Endothelial cell of umbilical vein (primary cell): ENCODE measurements around the gene CEP295NL. TPM values are rescaled to one million over a fixed set of nuclear protein-coding genes. Genes with fewer than 3 reads are reported as not detected.

Experiments used
- BruUV-seq: library from RNA; stranded (reverse); fragments of 400-500 nt; replicated peaks from 2 replicates; lab custom pipeline; 2021; lab: Mats Ljungman, UMichigan
- CTCF ChIA-PET: fragments of 300-600, 350-600 bp; sonication (Branson Sonifier 250); formaldehyde crosslinking; loops from one replicate; lab custom pipeline; 2021; ENCODE audit warnings: antibody characterized with exemption, inconsistent platforms; lab: Charles Lee
- POLR2A ChIA-PET: fragments of 300-600, 350-600 bp; sonication (Branson Sonifier 250); formaldehyde crosslinking; loops from one replicate; lab custom pipeline; 2021; ENCODE audit warnings: antibody characterized with exemption, inconsistent platforms; lab: Charles Lee
- DNase-seq: peaks from one replicate; pipeline ENCODE4 v3.0.0-alpha.2; 2011; ENCODE audit warnings: low read depth, low spot score
- FAIRE-seq: peaks from 2 replicates; lab custom pipeline; 2011; peaks lifted over from hg19 to GRCh38; lab: Jason Lieb, UNC
- H2AFZ ChIP-seq: 2 replicates; pipeline ENCODE4 v1.6.0; 2012; ENCODE audit warnings: low read depth, low read length, control low read depth, inconsistent platforms
- H3K27ac ChIP-seq: 2 replicates; pipeline ENCODE4 v1.5.1; 2011; ENCODE audit warnings: low read depth, mild to moderate bottlenecking, control low read depth, low read length, moderate library complexity; ENCODE audit not compliant: insufficient read depth
- H3K27me3 ChIP-seq, 2 experiments: 2 replicates each; pipeline versions ENCODE4 v1.6.0 to v1.6.1; 2011; ENCODE audit warnings: low read length in 2 of 2, mixed read lengths in 1 of 2; ENCODE audit not compliant: control insufficient read depth in 2 of 2, insufficient read depth in 2 of 2
- H3K36me3 ChIP-seq, 2 experiments: 2 replicates in 1 of 2; 3 replicates in 1 of 2; pipeline ENCODE4 v1.5.1; 2011; ENCODE audit warnings: low read length in 2 of 2, mild to moderate bottlenecking in 1 of 2, moderate library complexity in 1 of 2; ENCODE audit not compliant: control insufficient read depth in 2 of 2, insufficient read depth in 2 of 2; ENCODE audit errors: extremely low read depth in 1 of 2
- H3K4me1 ChIP-seq: 3 replicates; pipeline ENCODE4 v1.5.1; 2011; ENCODE audit warnings: mild to moderate bottlenecking, low read length; ENCODE audit not compliant: control insufficient read depth, insufficient read depth; ENCODE audit errors: extremely low read depth
- H3K4me2 ChIP-seq: 2 replicates; pipeline ENCODE4 v1.6.1; 2011; ENCODE audit warnings: low read length, control low read depth, mixed read lengths; ENCODE audit not compliant: insufficient read depth
- H3K4me3 ChIP-seq, 3 experiments: fragments of 200-600 bp in 1 of 3; sonication (generic), shearing (Covaris generic) in 1 of 3; replicated peaks in 1 of 3; 2 replicates each; pipeline ENCODE4 v1.5.1; 2011 to 2016; ENCODE audit warnings: control low read depth in 3 of 3, low read length in 3 of 3, mild to moderate bottlenecking in 2 of 3, inconsistent platforms in 1 of 3, low read depth in 1 of 3, moderate library complexity in 1 of 3; ENCODE audit not compliant: insufficient read depth in 1 of 3
- H3K79me2 ChIP-seq: 2 replicates; pipeline ENCODE4 v1.6.0; 2012; ENCODE audit warnings: low read length, inconsistent platforms; ENCODE audit not compliant: control insufficient read depth, insufficient read depth
- H3K9ac ChIP-seq: replicated peaks from 2 replicates; pipeline ENCODE3; 2011; ENCODE audit warnings: low read length, control low read depth; ENCODE audit not compliant: insufficient read depth; ENCODE audit errors: extremely low read depth
- H3K9me1 ChIP-seq: replicated peaks from 3 replicates; pipeline ENCODE4 v1.6.0; 2011; ENCODE audit warnings: mild to moderate bottlenecking, low read length; ENCODE audit not compliant: control insufficient read depth, insufficient read depth; ENCODE audit errors: extremely low read depth
- H3K9me3 ChIP-seq: replicated peaks from 2 replicates; pipeline ENCODE4 v1.5.1; 2012; ENCODE audit warnings: low read length, inconsistent platforms; ENCODE audit not compliant: control insufficient read depth, insufficient read depth
- H4K20me1 ChIP-seq: replicated peaks from 2 replicates; pipeline ENCODE3; 2011; ENCODE audit warnings: mild to moderate bottlenecking, low read length; ENCODE audit not compliant: control insufficient read depth, insufficient read depth; ENCODE audit errors: extremely low read depth
- EZH2 ChIP-seq: IDR thresholded peaks from 2 replicates; pipeline ENCODE4 v1.6.1; 2012; ENCODE audit warnings: borderline replicate concordance, low read depth, mild to moderate bottlenecking, moderate library complexity, low read length, inconsistent platforms; ENCODE audit not compliant: severe bottlenecking
- JUN ChIP-seq: IDR thresholded peaks from 2 replicates; pipeline ENCODE4 v1.6.1; 2011; ENCODE audit warnings: borderline replicate concordance, low read depth; ENCODE audit not compliant: insufficient read length, insufficient read depth
- POLR2A ChIP-seq: IDR thresholded peaks from 2 replicates; pipeline ENCODE4 v1.6.1; 2012; ENCODE audit warnings: low read depth, mild to moderate bottlenecking, control low read depth, low read length
- POLR2AphosphoS5 ChIP-seq: IDR thresholded peaks from 2 replicates; pipeline ENCODE4 v1.6.1; 2012; ENCODE audit warnings: low read depth, mild to moderate bottlenecking, control low read depth, low read length, moderate library complexity; ENCODE audit not compliant: insufficient read depth
- dilution Hi-C: fragments of 300-500 bp; cut with MboI; formaldehyde crosslinking; loops from one replicate; pipeline ENCODE4 v1.15.0; 2019; ENCODE audit warnings: low sequenced_read_pairs; ENCODE audit not compliant: extremely low pct_ligation_motif_present
- intact Hi-C: fragments of 100-400 bp; cut with micrococcal nuclease; formaldehyde crosslinking; loops from one replicate; pipeline ENCODE4 v1.10.0; 2022
- polyA plus RNA-seq, 4 experiments: library from polyadenylated mRNA; depleted of rRNA in 3 of 4; stranded (reverse) in 3 of 4; unstranded in 1 of 4; fragments of >200 nt; gene quantifications; 2 replicates each; pipeline versions ENCODE4 v1.2.1 to v1.2.3, GENCODE V29; 2011 to 2012; ENCODE audit warnings: missing spikeins in 1 of 4
- total RNA-seq: library from RNA; stranded (reverse); gene quantifications from 2 replicates; pipeline ENCODE4 v1.2.3, GENCODE V29; 2021
- TF ChIP-seq, protein P1 (sequence below), 2 donors: IDR thresholded peaks; 1 replicate in 1 of 2; 2 replicates in 1 of 2; pipeline ENCODE4 v1.5.1; 2011; ENCODE audit warnings: low read length in 2 of 2, mild to moderate bottlenecking in 2 of 2, moderate library complexity in 2 of 2, control low read depth in 1 of 2, inconsistent platforms in 1 of 2, low read depth in 1 of 2; ENCODE audit not compliant: insufficient read depth in 1 of 2; ENCODE audit errors: extremely low read depth in 1 of 2

Gene CEP295NL
- total and polyA plus RNA-seq, 2 donors (not counting 3 experiments of a cell fraction or from before 2014, with no cell fraction given) = 0.10 to 8.3 TPM

- no peak overlapping the region for H3K9ac ChIP-seq
- no peak for DNase-seq
- no peak overlapping the region for H3K4me2 ChIP-seq
- H3K27ac ChIP-seq = no peak overlapping the region
- no peak for TF ChIP-seq POLR2A
- TF ChIP-seq, protein P1, sequence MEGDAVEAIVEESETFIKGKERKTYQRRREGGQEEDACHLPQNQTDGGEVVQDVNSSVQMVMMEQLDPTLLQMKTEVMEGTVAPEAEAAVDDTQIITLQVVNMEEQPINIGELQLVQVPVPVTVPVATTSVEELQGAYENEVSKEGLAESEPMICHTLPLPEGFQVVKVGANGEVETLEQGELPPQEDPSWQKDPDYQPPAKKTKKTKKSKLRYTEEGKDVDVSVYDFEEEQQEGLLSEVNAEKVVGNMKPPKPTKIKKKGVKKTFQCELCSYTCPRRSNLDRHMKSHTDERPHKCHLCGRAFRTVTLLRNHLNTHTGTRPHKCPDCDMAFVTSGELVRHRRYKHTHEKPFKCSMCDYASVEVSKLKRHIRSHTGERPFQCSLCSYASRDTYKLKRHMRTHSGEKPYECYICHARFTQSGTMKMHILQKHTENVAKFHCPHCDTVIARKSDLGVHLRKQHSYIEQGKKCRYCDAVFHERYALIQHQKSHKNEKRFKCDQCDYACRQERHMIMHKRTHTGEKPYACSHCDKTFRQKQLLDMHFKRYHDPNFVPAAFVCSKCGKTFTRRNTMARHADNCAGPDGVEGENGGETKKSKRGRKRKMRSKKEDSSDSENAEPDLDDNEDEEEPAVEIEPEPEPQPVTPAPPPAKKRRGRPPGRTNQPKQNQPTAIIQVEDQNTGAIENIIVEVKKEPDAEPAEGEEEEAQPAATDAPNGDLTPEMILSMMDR (IDR thresholded peaks at IDR 0.05; ENCODE audit: extremely low read depth in 1 of 2, insufficient read depth in 1 of 2, low read depth in 1 of 2, low read length in 2 of 2) = no peak
- no peak for TF ChIP-seq EZH2
- TF ChIP-seq POLR2AphosphoS5 = no peak
- no peak for TF ChIP-seq JUN
- no peak overlapping the region for H3K4me3 ChIP-seq
- peaks cover 28% of the 10 kb centered on the region for H3K4me1 ChIP-seq
- H2AFZ ChIP-seq = no peak overlapping the region
- BruUV-seq = no TSS peak
- peaks cover 0 to 2% of the 10 kb centered on the region in 2 experiments for H3K36me3 ChIP-seq
- ChIA-PET POLR2A (no interaction called here), CTCF (interaction anchor here (1.0 to 1.4 kb wide), 2 partner anchors 20 to 30 kb away, joined by 3 to 5 read pairs; no protein-coding TSS in a partner anchor)
- FAIRE-seq = no peak
- no peaks in the 10 kb centered on the region for H3K9me1 ChIP-seq
- no peaks in the 10 kb centered on the region for H3K27me3 ChIP-seq
- dilution Hi-C loops (no loop called here), intact Hi-C loops (no loop called here)
- H4K20me1 ChIP-seq = no peaks in the 10 kb centered on the region
- H3K79me2 ChIP-seq = peaks cover 19% of the 10 kb centered on the region
- no peaks in the 10 kb centered on the region for H3K9me3 ChIP-seq
Measured at GRCh38 chr17:78885956-78886355, 17.0 kb downstream of the CEP295NL start.
